Activated naive CD8-positive, alpha-beta T cell (primary cell): Measurements from ENCODE around the gene ACOXL.
"Not testable (repeated sequence)": the region's sequence is repeated elsewhere in the genome, so short reads cannot be mapped to it uniquely, and the experiment has no call there.

ENCODE experiments used
- H3K27ac Mint-ChIP-seq: one replicate; pipeline ENCODE4 v1.8.0; 2021; ENCODE audit warnings: mixed read lengths
- H3K27me3 Mint-ChIP-seq: one replicate; pipeline ENCODE4 v1.8.0; 2021; ENCODE audit warnings: mixed read lengths
- H3K36me3 Mint-ChIP-seq: one replicate; pipeline ENCODE4 v1.8.0; 2021; ENCODE audit warnings: mixed read lengths
- H3K4me1 Mint-ChIP-seq: one replicate; pipeline ENCODE4 v1.8.0; 2021; ENCODE audit warnings: low read depth, mixed read lengths
- H3K4me3 Mint-ChIP-seq: one replicate; pipeline ENCODE4 v1.8.0; 2021; ENCODE audit warnings: mild to moderate bottlenecking, mixed read lengths
- H3K9me3 Mint-ChIP-seq: one replicate; pipeline ENCODE4 v1.8.0; 2021; ENCODE audit warnings: low read depth, mixed read lengths

Gene ACOXL

GRCh38 chr2:110732422-110733413 is at the start of gene ACOXL:
Gene ACOXL (plus strand): TSS chr2:110732573. CDS start chr2:110768390, 35,817 bp downstream.
- Mint-ChIP-seq H3K4me3 (peak within 1 kb of the TSS; percentile 75), H3K27ac (no peak within 1 kb of the TSS), H3K9me3 (no peaks in the 10 kb centered on the region), H3K36me3 (peaks cover 4% of the 10 kb centered on the region), H3K4me1 (peaks cover 17% of the 10 kb centered on the region), H3K27me3 (peaks cover 50% of the 10 kb centered on the region)

- no peaks in the 10 kb centered on the region for H3K36me3 Mint-ChIP-seq
- H3K4me1 Mint-ChIP-seq = peaks cover 15% of the 10 kb centered on the region
- no peak overlapping the region for H3K4me3 Mint-ChIP-seq
- H3K27me3 Mint-ChIP-seq = no peaks in the 10 kb centered on the region
- H3K27ac Mint-ChIP-seq = no peak overlapping the region
- H3K9me3 Mint-ChIP-seq = no peaks in the 10 kb centered on the region
Observed at GRCh38 chr2:110682872-110683271, 49.5 kb upstream of the ACOXL start.

- not testable (repeated sequence) for H3K27ac Mint-ChIP-seq, H3K27me3 Mint-ChIP-seq
Observed at GRCh38 chr2:110687775-110688484, 44.4 kb upstream of the ACOXL start.

GRCh38 chr2:110688594-110689091 is 43.7 kb upstream of the ACOXL start:
- Mint-ChIP-seq H3K9me3 (no peaks in the 10 kb centered on the region), H3K4me1 (no peaks in the 10 kb centered on the region), H3K36me3 (no peaks in the 10 kb centered on the region), H3K27me3 (peaks cover 5% of the 10 kb centered on the region), H3K27ac (no peak overlapping the region), H3K4me3 (no peak overlapping the region)

More at GRCh38 chr2:110687775-110688484, 44.4 kb upstream of the ACOXL start:
- not testable (repeated sequence) for H3K36me3 Mint-ChIP-seq, H3K9me3 Mint-ChIP-seq, H3K4me1 Mint-ChIP-seq, H3K4me3 Mint-ChIP-seq

- H3K27me3 Mint-ChIP-seq = peaks cover 7% of the 10 kb centered on the region
- peaks cover 2% of the 10 kb centered on the region for H3K4me1 Mint-ChIP-seq
- H3K4me3 Mint-ChIP-seq = no peak overlapping the region
- H3K9me3 Mint-ChIP-seq = no peaks in the 10 kb centered on the region
- no peak overlapping the region for H3K27ac Mint-ChIP-seq
- no peaks in the 10 kb centered on the region for H3K36me3 Mint-ChIP-seq
Observed at GRCh38 chr2:110690083-110690965, 42.0 kb upstream of the ACOXL start.

GRCh38 chr2:110691612-110692258 is 40.6 kb upstream of the ACOXL start:
- Mint-ChIP-seq H3K9me3 (no peaks in the 10 kb centered on the region), H3K4me3 (no peak overlapping the region), H3K4me1 (peaks cover 4% of the 10 kb centered on the region), H3K36me3 (no peaks in the 10 kb centered on the region), H3K27me3 (peaks cover 9% of the 10 kb centered on the region), H3K27ac (no peak overlapping the region)

- not testable (repeated sequence) for H3K4me1 Mint-ChIP-seq, H3K36me3 Mint-ChIP-seq, H3K27me3 Mint-ChIP-seq, H3K9me3 Mint-ChIP-seq, H3K27ac Mint-ChIP-seq, H3K4me3 Mint-ChIP-seq
Observed at GRCh38 chr2:110695146-110695898, 37.1 kb upstream of the ACOXL start.

- H3K4me1 Mint-ChIP-seq, H3K4me3 Mint-ChIP-seq, H3K27me3 Mint-ChIP-seq, H3K9me3 Mint-ChIP-seq, H3K27ac Mint-ChIP-seq, H3K36me3 Mint-ChIP-seq: not testable (repeated sequence)
Observed at GRCh38 chr2:110698253-110698652, 34.1 kb upstream of the ACOXL start.

GRCh38 chr2:110702514-110703380 is 29.6 kb upstream of the ACOXL start:
- H3K27me3 Mint-ChIP-seq = peaks cover 2% of the 10 kb centered on the region
- H3K4me1 Mint-ChIP-seq = no peaks in the 10 kb centered on the region
- no peak overlapping the region for H3K27ac Mint-ChIP-seq
- H3K9me3 Mint-ChIP-seq = peaks cover 3% of the 10 kb centered on the region
- H3K4me3 Mint-ChIP-seq = no peak overlapping the region
- H3K36me3 Mint-ChIP-seq = no peaks in the 10 kb centered on the region

- H3K27me3 Mint-ChIP-seq = peaks cover 13% of the 10 kb centered on the region
- H3K27ac Mint-ChIP-seq = no peak overlapping the region
- H3K4me3 Mint-ChIP-seq = no peak overlapping the region
- no peaks in the 10 kb centered on the region for H3K36me3 Mint-ChIP-seq
- H3K9me3 Mint-ChIP-seq = peaks cover 3% of the 10 kb centered on the region
- H3K4me1 Mint-ChIP-seq = no peaks in the 10 kb centered on the region
Observed at GRCh38 chr2:110707386-110707965, 24.9 kb upstream of the ACOXL start.

- Mint-ChIP-seq H3K4me3 (no peak overlapping the region), H3K36me3 (no peaks in the 10 kb centered on the region), H3K9me3 (peaks cover 3% of the 10 kb centered on the region)
Observed at GRCh38 chr2:110708455-110708854, 23.9 kb upstream of the ACOXL start.

GRCh38 chr2:110712737-110713136 is 19.6 kb upstream of the ACOXL start:
- Mint-ChIP-seq H3K27ac (no peak overlapping the region), H3K27me3 (peaks cover 14% of the 10 kb centered on the region), H3K36me3 (no peaks in the 10 kb centered on the region), H3K4me1 (no peaks in the 10 kb centered on the region), H3K4me3 (no peak overlapping the region), H3K9me3 (no peaks in the 10 kb centered on the region)

More at GRCh38 chr2:110708455-110708854, 23.9 kb upstream of the ACOXL start:
- H3K27me3 Mint-ChIP-seq = peaks cover 16% of the 10 kb centered on the region
- no peaks in the 10 kb centered on the region for H3K4me1 Mint-ChIP-seq
- H3K27ac Mint-ChIP-seq = no peak overlapping the region
